Cardiac muscle cell (in vitro differentiated cells and primary cell): ENCODE data around the gene RTL5. TPM values are rescaled to one million over a fixed set of nuclear protein-coding genes. Genes with fewer than 3 reads are reported as not detected.

ENCODE experiments used
- DNase-seq, 2 donors: peaks; one replicate each; pipeline versions ENCODE4 v3.0.0 to v3.0.0-alpha.2; 2010 to 2017; ENCODE audit warnings: low read depth in 1 of 2, low spot score in 1 of 2
- H3K27ac ChIP-seq: fragments of 200-600 bp; sonication (generic); 2 replicates; pipeline ENCODE4 v1.5.1; 2016
- H3K27me3 ChIP-seq: fragments of 200-600 bp; sonication (generic); 2 replicates; pipeline ENCODE4 v1.6.0; 2016; ENCODE audit warnings: control low read depth
- H3K36me3 ChIP-seq: fragments of 200-600 bp; sonication (generic); 2 replicates; pipeline ENCODE4 v1.5.1; 2016; ENCODE audit warnings: control low read depth
- H3K4me1 ChIP-seq: fragments of 200-600 bp; sonication (generic); 2 replicates; pipeline ENCODE4 v1.8.1; 2017; ENCODE audit warnings: low read depth, mild to moderate bottlenecking, mixed run types
- H3K4me3 ChIP-seq: fragments of 200-600 bp; sonication (generic); 2 replicates; pipeline ENCODE4 v1.5.1; 2016; ENCODE audit warnings: mild to moderate bottlenecking
- H3K9me3 ChIP-seq: fragments of 200-600 bp; sonication (generic); 2 replicates; pipeline ENCODE4 v1.5.1; 2017; ENCODE audit warnings: low read depth, mild to moderate bottlenecking, control low read depth
- polyA plus RNA-seq: library from polyadenylated mRNA; unstranded; fragments of >200 nt; fragmentation: Nextera tagmentation; extraction: Ambion mirVana; gene quantifications from 2 replicates; pipeline ENCODE4 v1.2.1, GENCODE V29; 2016
- total RNA-seq: library from RNA; depleted of rRNA; stranded (reverse); fragments of >200 nt; gene quantifications from 2 replicates; pipeline ENCODE4 v1.2.3, GENCODE V29; 2016
- TF ChIP-seq, protein P1 (sequence below): IDR thresholded peaks from 2 replicates; pipeline ENCODE4 v1.5.1; 2012; ENCODE audit warnings: low read depth, mild to moderate bottlenecking, low read length

RTL5 gene
- total and polyA plus RNA-seq, 2 experiments from 2014 or later: 8.3 to 11.6 TPM

DNA sequence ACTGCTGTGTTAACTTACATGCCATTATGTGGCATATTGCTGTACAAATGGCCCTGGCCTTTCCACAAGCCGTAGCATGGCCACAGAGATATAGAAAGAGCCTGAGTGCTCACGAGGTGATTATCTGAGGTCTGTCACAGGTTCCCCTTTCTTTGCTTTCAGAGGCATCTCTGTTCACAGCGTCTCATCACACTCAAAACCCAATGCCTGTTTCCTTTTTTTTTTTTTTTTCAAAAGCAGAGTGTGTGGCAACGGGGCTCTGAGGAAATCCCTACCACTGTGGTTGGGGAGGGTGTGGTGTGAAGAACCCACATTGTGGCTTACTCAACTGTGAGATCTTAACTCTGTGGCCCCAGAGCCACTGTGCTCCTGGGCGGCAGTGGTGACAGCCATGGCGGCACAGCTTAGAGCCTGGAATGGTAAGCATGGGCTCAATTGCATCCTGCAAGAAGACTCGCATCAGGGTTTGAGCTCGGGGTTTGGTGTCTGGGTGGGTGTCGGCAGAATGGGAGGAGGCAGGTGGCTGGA is 30.8 kb downstream of the RTL5 start:
- no peaks in the 10 kb centered on the region for H3K36me3 ChIP-seq
- H3K4me1 ChIP-seq: peaks cover 13% of the 10 kb centered on the region
- TF ChIP-seq, protein P1, sequence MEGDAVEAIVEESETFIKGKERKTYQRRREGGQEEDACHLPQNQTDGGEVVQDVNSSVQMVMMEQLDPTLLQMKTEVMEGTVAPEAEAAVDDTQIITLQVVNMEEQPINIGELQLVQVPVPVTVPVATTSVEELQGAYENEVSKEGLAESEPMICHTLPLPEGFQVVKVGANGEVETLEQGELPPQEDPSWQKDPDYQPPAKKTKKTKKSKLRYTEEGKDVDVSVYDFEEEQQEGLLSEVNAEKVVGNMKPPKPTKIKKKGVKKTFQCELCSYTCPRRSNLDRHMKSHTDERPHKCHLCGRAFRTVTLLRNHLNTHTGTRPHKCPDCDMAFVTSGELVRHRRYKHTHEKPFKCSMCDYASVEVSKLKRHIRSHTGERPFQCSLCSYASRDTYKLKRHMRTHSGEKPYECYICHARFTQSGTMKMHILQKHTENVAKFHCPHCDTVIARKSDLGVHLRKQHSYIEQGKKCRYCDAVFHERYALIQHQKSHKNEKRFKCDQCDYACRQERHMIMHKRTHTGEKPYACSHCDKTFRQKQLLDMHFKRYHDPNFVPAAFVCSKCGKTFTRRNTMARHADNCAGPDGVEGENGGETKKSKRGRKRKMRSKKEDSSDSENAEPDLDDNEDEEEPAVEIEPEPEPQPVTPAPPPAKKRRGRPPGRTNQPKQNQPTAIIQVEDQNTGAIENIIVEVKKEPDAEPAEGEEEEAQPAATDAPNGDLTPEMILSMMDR: no peak
- no peak overlapping the region for H3K4me3 ChIP-seq
- no peak for DNase-seq
- H3K27ac ChIP-seq: no peak overlapping the region
- H3K9me3 ChIP-seq: no peaks in the 10 kb centered on the region
- H3K27me3 ChIP-seq: no peaks in the 10 kb centered on the region

DNA sequence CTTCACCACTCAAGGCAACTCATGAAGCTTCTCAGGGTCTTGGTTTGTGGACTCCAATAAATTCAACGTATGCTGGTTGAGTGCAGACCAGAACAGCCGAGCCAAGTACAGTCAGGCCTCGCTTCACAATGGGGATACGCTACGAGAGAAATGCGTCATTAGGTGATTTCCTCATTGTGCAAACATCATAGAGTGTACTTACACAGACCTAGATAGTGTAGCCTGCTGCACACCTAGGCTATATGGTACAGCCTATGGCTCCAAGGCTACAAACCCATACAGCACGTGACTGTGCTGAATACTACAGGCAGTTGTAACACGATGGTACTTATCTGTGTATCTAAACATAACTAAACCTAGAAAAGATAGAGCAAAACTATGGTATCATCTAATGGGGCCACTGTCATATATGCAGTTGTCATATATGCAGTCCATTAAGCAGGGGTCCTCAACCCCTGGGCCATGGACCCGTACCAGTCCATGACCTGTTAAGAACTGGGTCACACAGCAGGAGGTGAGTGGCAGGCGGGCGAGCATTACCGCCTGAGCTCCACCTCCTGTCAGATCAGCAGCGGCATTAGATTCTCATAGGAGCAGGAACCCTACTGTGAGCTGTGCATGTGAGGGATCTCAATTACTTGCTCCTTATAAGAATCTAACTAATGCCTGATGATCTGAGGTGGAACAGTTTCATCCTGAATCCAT is 31.5 kb downstream of the RTL5 start:
- Histone ChIP-seq H3K36me3 (no peaks in the 10 kb centered on the region), H3K4me1 (peaks cover 13% of the 10 kb centered on the region), H3K27me3 (no peaks in the 10 kb centered on the region), H3K27ac (no peak overlapping the region), H3K4me3 (no peak overlapping the region), H3K9me3 (no peaks in the 10 kb centered on the region)
- DNase-seq: no peak
- TF ChIP-seq, protein P1: no peak

DNA sequence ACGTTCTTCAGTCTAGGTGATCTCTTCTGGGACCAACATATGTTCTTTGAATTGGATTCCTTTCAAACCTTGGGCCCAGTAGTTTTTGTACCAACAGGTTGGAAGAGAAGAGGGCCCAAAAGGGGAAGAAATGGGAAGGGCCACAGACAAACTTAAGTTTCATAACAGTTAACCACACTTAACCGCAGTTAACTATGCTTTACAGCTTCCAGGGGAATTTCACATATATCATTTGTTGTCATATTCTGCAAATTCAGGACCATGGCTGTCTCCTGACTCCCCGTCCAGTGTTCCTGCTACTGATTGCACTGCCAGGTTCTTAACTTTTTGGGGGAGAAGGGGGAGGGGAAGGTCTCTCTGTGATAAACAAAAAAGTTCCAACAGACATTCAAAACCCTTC is 34.6 kb downstream of the RTL5 start:
- Histone ChIP-seq H3K36me3 (no peaks in the 10 kb centered on the region), H3K27me3 (no peaks in the 10 kb centered on the region), H3K4me3 (no peak overlapping the region), H3K4me1 (peaks cover 14% of the 10 kb centered on the region), H3K9me3 (no peaks in the 10 kb centered on the region), H3K27ac (no peak overlapping the region)
- TF ChIP-seq, protein P1: no peak
- no peak for DNase-seq

DNA sequence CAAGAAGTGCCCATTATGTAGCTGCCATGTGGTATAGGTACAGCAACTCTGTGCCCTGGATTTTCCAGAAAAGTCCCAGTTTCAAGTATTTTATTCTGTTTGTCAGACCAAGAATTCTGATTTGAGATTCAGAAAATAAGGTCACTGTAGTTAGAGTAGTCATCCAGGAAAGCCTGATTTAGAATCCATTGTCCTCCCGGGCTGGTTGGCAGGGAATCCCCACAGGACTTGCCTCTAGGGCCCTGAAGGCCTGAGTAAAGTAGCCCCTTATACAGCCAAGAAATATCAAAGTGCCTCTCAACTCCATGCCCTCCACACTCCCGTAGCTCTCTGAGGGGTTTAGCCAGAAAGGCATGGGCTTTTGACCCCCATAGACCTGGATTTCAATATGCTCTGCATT is 36.3 kb downstream of the RTL5 start:
- H3K27ac ChIP-seq: peak overlapping the region; percentile 55
- no peaks in the 10 kb centered on the region for H3K27me3 ChIP-seq
- H3K9me3 ChIP-seq: no peaks in the 10 kb centered on the region
- peaks cover 2% of the 10 kb centered on the region for H3K4me1 ChIP-seq
- no peak overlapping the region for H3K4me3 ChIP-seq
- TF ChIP-seq, protein P1: no peak
- no peaks in the 10 kb centered on the region for H3K36me3 ChIP-seq
- no peak for DNase-seq

DNA sequence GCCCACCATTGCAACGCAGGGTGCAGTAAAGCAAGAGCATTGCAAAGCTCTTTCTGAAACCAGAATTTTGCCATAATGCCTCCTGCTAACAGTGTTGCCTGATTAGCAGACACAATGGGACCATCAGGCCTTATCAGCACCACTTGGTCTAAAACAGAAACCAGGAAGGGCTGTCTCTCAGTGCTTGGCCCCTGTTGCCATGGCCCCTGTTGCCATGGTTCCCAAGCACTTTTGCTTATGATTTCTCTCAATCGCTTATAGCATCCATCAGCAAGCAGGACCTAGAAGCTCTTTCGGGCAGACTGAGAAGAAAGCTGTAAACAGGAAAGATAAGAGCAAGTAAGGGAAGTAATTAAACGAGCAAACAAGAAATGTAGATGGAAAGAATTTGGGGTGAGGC is 36.8 kb downstream of the RTL5 start:
- H3K36me3 ChIP-seq: no peaks in the 10 kb centered on the region
- TF ChIP-seq, protein P1: no peak
- peaks cover 2% of the 10 kb centered on the region for H3K4me1 ChIP-seq
- no peak overlapping the region for H3K4me3 ChIP-seq
- H3K27me3 ChIP-seq: no peaks in the 10 kb centered on the region
- no peaks in the 10 kb centered on the region for H3K9me3 ChIP-seq
- H3K27ac ChIP-seq: peak overlapping the region; percentile 55
- peak; percentile 54 to 82 for DNase-seq
